NCI-H2171 (cell line): Measurements from ENCODE around the gene MADCAM1.
"Not testable (repeated sequence)": the region's sequence is repeated elsewhere in the genome, so short reads cannot be mapped to it uniquely, and the experiment has no call there.

ENCODE experiments used
- DNase-seq: peaks from one replicate; lab custom pipeline; 2025; lab: John Stamatoyannopoulos, UW

Gene MADCAM1

DNA sequence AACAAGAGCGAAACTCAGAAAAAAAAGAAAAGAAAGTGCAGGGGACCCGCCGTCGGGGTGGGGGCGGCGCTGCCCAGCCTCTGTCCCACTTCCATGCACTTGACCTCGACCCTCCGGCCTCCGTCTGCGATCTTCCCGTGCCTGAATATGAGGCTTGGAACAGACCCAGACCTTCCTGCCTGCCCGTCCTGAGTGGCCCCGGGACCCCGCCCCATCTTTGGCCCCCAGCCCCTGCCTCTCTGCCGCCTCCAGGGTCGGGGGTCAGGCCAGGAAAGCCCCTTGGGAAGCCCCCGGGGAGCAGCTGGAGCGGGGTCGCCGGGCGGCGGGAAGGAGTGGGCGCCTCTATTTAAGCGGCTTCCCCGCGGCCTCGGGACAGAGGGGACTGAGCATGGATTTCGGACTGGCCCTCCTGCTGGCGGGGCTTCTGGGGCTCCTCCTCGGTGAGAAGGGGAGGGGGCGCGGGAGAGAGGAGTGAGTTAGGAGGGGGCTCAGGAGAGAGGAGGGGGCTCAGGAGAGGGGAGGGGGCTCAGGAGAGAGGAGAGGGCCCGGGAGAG is at the start of gene MADCAM1:
Gene MADCAM1 (plus strand): TSS at position 375 of the 554 bp plus-strand sequence. CDS start 14 bp downstream, at position 389.
- DNase-seq = no peak

DNA sequence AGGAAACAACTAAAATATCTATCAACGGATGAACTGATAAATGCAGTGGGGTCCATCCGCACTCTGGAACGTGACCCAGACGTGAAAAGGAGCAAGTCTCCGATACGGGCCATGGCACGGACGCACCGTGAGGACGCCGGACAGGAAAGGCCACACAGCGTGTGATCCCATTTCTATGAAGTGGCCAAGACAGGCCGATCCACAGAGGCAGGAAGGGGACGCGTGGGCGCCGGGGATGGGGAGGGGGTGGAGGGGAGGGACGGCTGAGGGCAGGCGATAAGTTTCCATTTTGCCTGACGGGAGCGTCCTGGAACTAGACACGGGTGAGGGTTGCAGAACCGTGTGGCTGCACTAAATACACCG is 49.2 kb upstream of the MADCAM1 start:
- DNase-seq = no peak

- no peak for DNase-seq
Measured at GRCh38 chr19:447816-448560, 48.3 kb upstream of the MADCAM1 start.

DNA sequence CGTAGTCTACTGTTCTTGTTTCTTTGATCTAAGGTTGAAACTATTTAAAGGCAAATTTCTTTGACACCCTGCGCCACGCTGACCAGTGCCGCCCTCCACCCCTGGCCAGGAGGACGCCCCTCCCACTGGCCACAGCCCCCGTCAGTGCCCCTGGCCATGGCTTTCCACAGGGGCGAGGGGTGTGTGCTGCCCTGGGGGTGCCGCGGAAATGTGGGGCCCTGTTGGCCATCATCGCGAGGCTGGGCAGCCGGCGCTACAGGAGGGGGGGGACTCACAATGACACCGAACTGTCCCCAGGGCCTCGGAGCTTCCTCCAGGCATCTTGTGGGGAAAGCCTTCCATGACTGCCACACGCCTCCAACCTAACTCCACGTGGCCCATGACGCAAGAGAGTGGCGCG is 46.4 kb upstream of the MADCAM1 start:
- DNase-seq = no peak

GRCh38 chr19:450912-451481 is 45.3 kb upstream of the MADCAM1 start:
- not testable (repeated sequence) for DNase-seq

DNA sequence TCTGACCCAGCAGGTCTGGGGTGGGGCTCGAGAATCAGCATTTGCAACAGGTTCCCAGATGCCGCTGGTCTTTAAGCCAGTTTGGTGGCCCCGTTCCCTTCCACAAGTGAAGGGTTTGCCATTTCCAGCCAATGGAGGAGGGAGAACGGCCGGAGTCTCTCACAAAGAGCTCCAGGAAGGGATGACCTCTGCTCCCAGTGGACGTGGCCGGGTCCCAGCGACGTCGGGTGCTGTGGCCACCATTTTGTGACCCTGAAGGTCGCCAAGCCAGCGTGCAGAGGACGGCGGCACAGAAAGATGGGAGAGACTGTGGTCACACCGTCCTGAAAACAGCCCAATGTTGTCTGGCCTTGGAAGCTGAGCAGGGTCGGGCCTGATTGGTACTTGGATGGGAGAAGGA is 43.5 kb upstream of the MADCAM1 start:
- DNase-seq = no peak

GRCh38 chr19:453606-454005 is 42.7 kb upstream of the MADCAM1 start:
- no peak for DNase-seq

GRCh38 chr19:455031-455705 is 41.1 kb upstream of the MADCAM1 start:
- no peak for DNase-seq

GRCh38 chr19:455851-456546 is 40.3 kb upstream of the MADCAM1 start:
- DNase-seq = no peak

DNA sequence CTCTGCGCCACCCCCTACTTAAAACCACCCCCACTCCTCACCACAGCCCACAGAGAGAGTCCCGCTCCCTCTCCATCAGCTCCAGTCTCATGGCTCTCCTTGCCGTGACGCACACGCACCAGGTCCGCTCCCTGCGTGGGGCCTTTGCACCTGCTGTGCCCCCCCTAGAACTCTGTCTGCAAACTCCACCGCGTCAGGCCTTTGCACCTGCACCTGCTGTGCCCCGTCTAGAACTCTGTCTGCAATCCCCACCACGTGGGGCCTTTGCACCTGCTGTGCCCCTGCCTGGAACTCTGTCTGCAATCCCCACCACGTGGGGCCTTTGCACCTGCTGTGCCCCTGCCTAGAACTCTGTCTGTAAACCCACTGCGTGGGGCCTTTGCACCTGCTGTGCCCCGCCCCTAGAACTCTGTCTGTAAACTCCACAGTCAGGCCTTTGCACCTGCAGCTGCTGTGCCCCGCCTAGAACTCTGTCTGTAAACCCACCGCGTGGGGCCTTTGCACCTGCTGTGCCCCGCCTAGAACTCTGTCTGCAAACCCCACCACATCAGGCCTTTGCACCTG is 39.7 kb upstream of the MADCAM1 start:
- DNase-seq = no peak

GRCh38 chr19:457636-458035 is 38.6 kb upstream of the MADCAM1 start:
- DNase-seq = no peak

GRCh38 chr19:458091-459042 is 37.9 kb upstream of the MADCAM1 start:
- DNase-seq = no peak

DNA sequence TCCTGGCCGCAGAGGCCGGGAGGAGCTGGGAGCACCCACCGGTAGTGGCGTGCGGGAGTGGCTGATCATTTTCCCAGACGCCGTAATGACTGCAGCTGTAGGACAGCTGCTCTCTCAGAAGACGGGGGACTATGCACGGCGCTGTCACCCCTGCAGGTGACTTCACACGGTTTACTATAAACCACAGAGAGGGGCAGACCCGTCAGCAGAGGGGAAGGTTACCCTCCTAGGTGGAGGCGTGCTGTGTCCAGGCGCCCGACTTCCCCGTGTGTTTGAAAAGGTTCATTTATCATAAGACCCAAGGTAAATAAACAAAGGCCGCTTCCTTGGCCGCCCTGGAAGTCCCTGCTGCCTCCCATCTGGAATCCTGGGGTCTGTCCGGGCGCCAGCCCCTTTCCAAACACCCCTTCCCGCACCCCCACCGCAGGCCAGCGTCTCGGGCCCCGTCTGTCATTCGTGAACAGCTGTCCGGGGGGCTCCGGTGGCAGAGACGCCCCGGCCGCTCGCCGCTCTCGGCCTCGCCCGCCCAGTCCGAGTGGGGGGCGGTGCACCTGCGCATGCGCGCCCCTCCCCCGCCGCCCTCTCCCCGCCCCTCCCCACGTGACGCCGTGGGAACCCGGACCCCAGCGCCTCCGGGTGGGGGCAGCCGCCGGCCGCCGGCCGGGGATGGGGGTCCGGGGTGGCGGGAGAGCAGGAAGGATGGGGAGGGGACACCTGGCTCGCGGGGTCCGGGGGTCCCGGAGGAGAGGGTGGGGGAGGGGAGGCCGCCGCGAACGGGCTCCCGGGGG is 36.4 kb upstream of the MADCAM1 start:
- DNase-seq = peak; percentile 63

- peak; percentile 47 for DNase-seq
Measured at GRCh38 chr19:460877-461720, 35.2 kb upstream of the MADCAM1 start, which contains the start of gene SHC2. Gene SHC2, minus strand, starts transcription at chr19:461033. Its CDS starts 37 bp downstream, at chr19:460996.

DNA sequence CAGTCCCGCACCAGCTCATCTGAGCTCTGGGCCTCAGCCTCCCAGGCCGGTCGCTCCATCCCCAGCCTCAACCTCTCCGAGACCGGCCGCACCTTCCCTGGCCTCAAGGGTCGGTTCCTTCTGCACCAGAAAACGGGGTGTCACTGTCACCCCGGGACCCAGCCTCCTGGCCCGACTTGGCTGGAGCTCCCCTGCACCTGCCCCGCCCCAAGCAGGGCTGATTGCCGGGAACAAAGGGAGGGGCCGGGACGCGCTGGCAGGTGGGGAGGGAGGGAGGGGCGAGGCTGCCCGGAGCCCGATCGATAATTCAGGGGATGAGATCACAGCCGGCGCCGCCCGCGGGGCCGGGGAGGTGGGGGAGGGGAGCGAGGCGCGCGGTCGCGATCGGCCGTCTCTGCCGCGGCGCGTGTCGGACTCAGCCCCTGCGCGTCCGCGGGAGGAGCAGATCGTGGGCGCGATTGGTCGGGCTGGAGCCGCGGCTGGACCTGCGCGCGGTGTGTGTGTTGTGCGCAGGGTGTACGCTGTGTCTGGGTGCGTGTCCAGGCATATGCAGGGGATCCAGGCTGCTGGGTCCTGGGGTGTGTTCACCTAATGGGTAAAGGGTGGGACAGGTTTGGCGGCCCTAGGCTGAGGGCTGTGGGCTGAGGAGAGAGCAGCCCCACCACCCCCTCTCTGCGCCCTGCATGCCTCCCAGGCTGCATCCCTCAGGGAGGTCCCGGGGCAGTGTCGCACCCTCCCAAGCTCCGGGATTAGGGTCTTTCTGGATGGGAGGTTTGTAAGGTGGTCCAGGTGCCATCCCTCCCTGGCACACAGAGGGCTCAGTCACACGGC is 34.4 kb upstream of the MADCAM1 start:
- DNase-seq = peak; percentile 84

DNA sequence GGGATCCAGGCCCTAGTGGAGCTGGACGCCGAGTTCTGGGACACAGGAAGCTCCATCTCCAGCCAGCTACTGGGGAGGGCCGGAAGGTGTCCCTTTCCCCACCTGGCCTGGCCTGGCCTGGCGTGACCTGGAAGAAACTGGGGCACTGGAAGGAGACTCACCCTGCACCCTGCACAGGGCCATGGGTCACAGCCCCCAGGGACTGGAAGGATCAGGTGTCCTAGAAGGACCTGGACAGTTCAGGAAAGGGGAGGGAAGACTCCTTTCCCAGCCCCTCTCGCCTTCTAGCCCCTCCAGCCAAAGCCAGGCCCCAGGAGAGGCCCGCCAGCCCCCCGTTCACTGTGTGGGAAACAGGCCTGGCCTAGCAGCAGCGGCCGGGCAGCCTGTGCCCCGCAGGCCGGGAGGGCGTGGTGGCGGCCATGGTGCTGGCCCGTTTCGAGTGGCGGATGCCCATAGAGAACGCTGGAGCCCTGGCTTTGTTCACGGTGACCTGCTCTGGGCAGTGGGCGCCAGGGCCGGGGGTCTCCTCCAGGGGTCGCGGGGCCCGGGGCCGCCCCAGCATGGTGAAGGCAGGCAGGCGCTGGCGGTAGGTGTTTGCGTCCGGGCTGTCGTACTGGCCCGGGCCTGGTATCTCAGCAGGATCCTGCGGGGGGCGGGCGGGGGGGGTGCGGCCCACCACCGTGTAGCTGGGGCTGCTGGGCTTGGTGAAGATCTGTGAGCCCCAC is 32.6 kb upstream of the MADCAM1 start:
- DNase-seq = no peak

DNA sequence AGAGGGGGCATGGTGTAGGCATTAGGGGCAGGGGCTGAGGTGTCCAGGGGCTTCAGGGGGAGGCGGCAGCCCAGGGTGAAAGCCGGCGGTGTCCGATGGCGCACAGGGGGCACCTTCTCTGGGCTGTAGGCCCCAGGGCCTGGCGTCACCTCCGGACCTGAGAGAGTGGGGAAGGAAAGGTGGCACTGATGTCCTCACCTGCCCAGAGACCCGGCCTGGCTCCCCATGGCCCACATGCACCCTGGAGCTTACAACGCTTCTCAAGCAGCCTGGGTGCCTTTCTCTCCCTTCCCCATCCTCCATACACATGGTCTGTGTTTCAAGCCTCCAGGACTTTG is 32.1 kb upstream of the MADCAM1 start:
- no peak for DNase-seq
